ENCODE data around the gene SHISA5.

Gene SHISA5

GRCh38 chr3:48435223-48435595 is 68.8 kb downstream of the SHISA5 start:
- Histone ChIP-seq H2BK5ac (ENCODE audit: low read length) (no peak overlapping the region), H2BK15ac (ENCODE audit: low read length) (peak overlapping the region; percentile 32), H3K27ac (replicated peaks; ENCODE audit: low read length) (no peak overlapping the region), H3K36me3 (replicated peaks in 1 of 2; ENCODE audit: control insufficient read depth in 2 of 2, insufficient read depth in 2 of 2, low read length in 2 of 2) (peaks cover 16 to 38% of the 10 kb centered on the region in 2 donors), H3K9me3 (replicated peaks in 1 of 2; ENCODE audit: control insufficient read depth in 2 of 2, insufficient read depth in 1 of 2, low read depth in 1 of 2, low read length in 2 of 2) (no peaks in the 10 kb centered on the region), H3K14ac (ENCODE audit: low read length) (no peak overlapping the region), H3K23ac (ENCODE audit: low read depth, low read length, poor library complexity) (no peak overlapping the region), H2BK120ac (ENCODE audit: low read depth, low read length) (no peak overlapping the region), H2AFZ (ENCODE audit: low read length) (no peak overlapping the region), H4K8ac (ENCODE audit: low read depth, low read length) (no peak overlapping the region), H3K4me1 (ENCODE audit: control insufficient read depth in 2 of 2, insufficient read depth in 1 of 2, low read depth in 1 of 2, low read length in 2 of 2) (peaks cover under 1 to 23% of the 10 kb centered on the region in 2 donors), H3K79me1 (ENCODE audit: low read depth, low read length) (peaks cover 8% of the 10 kb centered on the region), H3K4me2 (ENCODE audit: insufficient read depth, low read length, poor library complexity, severe bottlenecking) (no peak overlapping the region), H3K4ac (ENCODE audit: low read length) (no peak overlapping the region), H3K18ac (ENCODE audit: low read length) (no peak overlapping the region), H2BK12ac (ENCODE audit: low read length) (peak overlapping the region; percentile 19), H3K27me3 (ENCODE audit: control insufficient read depth in 3 of 3, insufficient read depth in 3 of 3, low read depth in 1 of 3, low read length in 3 of 3) (no peaks in the 10 kb centered on the region), H2AK5ac (ENCODE audit: low read depth, low read length) (no peak overlapping the region), H3K4me3 (ENCODE audit: low read length in 2 of 2) (no peak overlapping the region), H4K91ac (ENCODE audit: low read depth, low read length, poor library complexity) (no peak overlapping the region), H3K9ac (ENCODE audit: low read depth, low read length, poor library complexity) (no peak overlapping the region)
- WGBS, 2 donors (ENCODE audit: extremely low coverage in 2 of 2, insufficient read length in 2 of 2, insufficient replicate concordance in 1 of 2) = no CpG with 5 or more reads among the region's 4 CpGs
- DNase-seq (ENCODE audit: low spot score) = no peak

- Histone ChIP-seq H4K91ac (ENCODE audit: low read depth, low read length, poor library complexity) (no peak overlapping the region), H3K9ac (ENCODE audit: low read depth, low read length, poor library complexity) (peak overlapping the region; percentile 4), H2BK5ac (ENCODE audit: low read length) (no peak overlapping the region), H2BK15ac (ENCODE audit: low read length) (peak overlapping the region; percentile 32), H2BK12ac (ENCODE audit: low read length) (peak overlapping the region; percentile 41), H2AK5ac (ENCODE audit: low read depth, low read length) (no peak overlapping the region), H2AFZ (ENCODE audit: low read length) (no peak overlapping the region), H3K4me1 (ENCODE audit: control insufficient read depth in 2 of 2, insufficient read depth in 1 of 2, low read depth in 1 of 2, low read length in 2 of 2) (peaks cover 2 to 24% of the 10 kb centered on the region in 2 donors), H3K18ac (ENCODE audit: low read length) (no peak overlapping the region), H3K4me3 (ENCODE audit: low read length in 2 of 2) (no peak overlapping the region), H3K4me2 (ENCODE audit: insufficient read depth, low read length, poor library complexity, severe bottlenecking) (no peak overlapping the region), H3K27ac (replicated peaks; ENCODE audit: low read length) (no peak overlapping the region), H3K79me1 (ENCODE audit: low read depth, low read length) (peaks cover 7% of the 10 kb centered on the region), H3K36me3 (replicated peaks in 1 of 2; ENCODE audit: control insufficient read depth in 2 of 2, insufficient read depth in 2 of 2, low read length in 2 of 2) (peaks cover 16 to 38% of the 10 kb centered on the region in 2 donors), H3K9me3 (replicated peaks in 1 of 2; ENCODE audit: control insufficient read depth in 2 of 2, insufficient read depth in 1 of 2, low read depth in 1 of 2, low read length in 2 of 2) (no peaks in the 10 kb centered on the region), H4K8ac (ENCODE audit: low read depth, low read length) (no peak overlapping the region), H3K4ac (ENCODE audit: low read length) (no peak overlapping the region), H3K14ac (ENCODE audit: low read length) (no peak overlapping the region), H3K23ac (ENCODE audit: low read depth, low read length, poor library complexity) (no peak overlapping the region), H3K27me3 (ENCODE audit: control insufficient read depth in 3 of 3, insufficient read depth in 3 of 3, low read depth in 1 of 3, low read length in 3 of 3) (no peaks in the 10 kb centered on the region), H2BK120ac (ENCODE audit: low read depth, low read length) (no peak overlapping the region)
- DNase-seq (ENCODE audit: low spot score) = no peak
- no CpG with 5 or more reads among the region's 15 CpGs for WGBS, 2 donors (ENCODE audit: extremely low coverage in 2 of 2, insufficient read length in 2 of 2, insufficient replicate concordance in 1 of 2)
Measured at GRCh38 chr3:48434591-48435222, 69.3 kb downstream of the SHISA5 start.

- Histone ChIP-seq H3K4ac (ENCODE audit: low read length) (no peak overlapping the region), H3K18ac (ENCODE audit: low read length) (peak overlapping the region; percentile 25), H2AK5ac (ENCODE audit: low read depth, low read length) (no peak overlapping the region), H4K91ac (ENCODE audit: low read depth, low read length, poor library complexity) (no peak overlapping the region), H2BK120ac (ENCODE audit: low read depth, low read length) (no peak overlapping the region), H3K4me1 (ENCODE audit: control insufficient read depth in 2 of 2, insufficient read depth in 1 of 2, low read depth in 1 of 2, low read length in 2 of 2) (peaks cover 2 to 24% of the 10 kb centered on the region in 2 donors), H2AFZ (ENCODE audit: low read length) (no peak overlapping the region), H2BK12ac (ENCODE audit: low read length) (no peak overlapping the region), H3K79me1 (ENCODE audit: low read depth, low read length) (peaks cover 7% of the 10 kb centered on the region), H3K4me2 (ENCODE audit: insufficient read depth, low read length, poor library complexity, severe bottlenecking) (no peak overlapping the region), H2BK15ac (ENCODE audit: low read length) (no peak overlapping the region), H3K23ac (ENCODE audit: low read depth, low read length, poor library complexity) (no peak overlapping the region), H3K27ac (replicated peaks; ENCODE audit: low read length) (peak overlapping the region; percentile 75), H2BK5ac (ENCODE audit: low read length) (no peak overlapping the region), H4K8ac (ENCODE audit: low read depth, low read length) (no peak overlapping the region), H3K27me3 (ENCODE audit: control insufficient read depth in 3 of 3, insufficient read depth in 3 of 3, low read depth in 1 of 3, low read length in 3 of 3) (no peaks in the 10 kb centered on the region), H3K9me3 (replicated peaks in 1 of 2; ENCODE audit: control insufficient read depth in 2 of 2, insufficient read depth in 1 of 2, low read depth in 1 of 2, low read length in 2 of 2) (no peaks in the 10 kb centered on the region), H3K14ac (ENCODE audit: low read length) (no peak overlapping the region), H3K9ac (ENCODE audit: low read depth, low read length, poor library complexity) (no peak overlapping the region), H3K36me3 (replicated peaks in 1 of 2; ENCODE audit: control insufficient read depth in 2 of 2, insufficient read depth in 2 of 2, low read length in 2 of 2) (peaks cover 16 to 38% of the 10 kb centered on the region in 2 donors), H3K4me3 (ENCODE audit: low read length in 2 of 2) (no peak overlapping the region)
- DNase-seq (ENCODE audit: low spot score) = no peak
- no CpG with 5 or more reads among the region's 12 CpGs for WGBS, 2 donors (ENCODE audit: extremely low coverage in 2 of 2, insufficient read length in 2 of 2, insufficient replicate concordance in 1 of 2)
Measured at GRCh38 chr3:48433472-48434118, 70.4 kb downstream of the SHISA5 start.
